MG63 (cell line): Measurements from ENCODE around the gene KCNK7. TPM values are rescaled to one million over a fixed set of nuclear protein-coding genes. Genes with fewer than 3 reads are reported as not detected.

ENCODE experiments used
- DNase-seq: peaks from one replicate; pipeline ENCODE4 v3.0.0-alpha.2; 2020
- H3K27me3 ChIP-seq: fragments of 250-450 bp; sonication (Bioruptor Pico); 2 replicates; pipeline ENCODE4 v1.5.1; 2020; ENCODE audit warnings: mild to moderate bottlenecking, moderate library complexity
- H3K36me3 ChIP-seq: fragments of 250-450 bp; sonication (Bioruptor Pico); 2 replicates; pipeline ENCODE4 v1.5.1; 2020; ENCODE audit warnings: mild to moderate bottlenecking, moderate library complexity
- H3K4me3 ChIP-seq: fragments of 250-450 bp; sonication (Bioruptor Pico); 2 replicates; pipeline ENCODE4 v1.5.1; 2020; ENCODE audit warnings: mild to moderate bottlenecking, moderate library complexity
- H3K9me3 ChIP-seq: fragments of 250-450 bp; sonication (Bioruptor Pico); 2 replicates; pipeline ENCODE4 v1.5.1; 2020; ENCODE audit warnings: mild to moderate bottlenecking, moderate library complexity
- total RNA-seq: library from RNA; depleted of rRNA; stranded (reverse); fragments of >200 nt; shearing (Covaris generic); gene quantifications from 2 replicates; pipeline ENCODE4 v1.2.3, GENCODE V29; 2014; ENCODE audit warnings: low replicate concordance; rRNA removed

Gene KCNK7
- total RNA-seq, 1 experiment from 2014 or later: not detected

- DNase-seq: no peak
- peaks cover 54% of the 10 kb centered on the region for H3K36me3 ChIP-seq
- H3K4me3 ChIP-seq: no peak overlapping the region
- no peaks in the 10 kb centered on the region for H3K27me3 ChIP-seq
- H3K9me3 ChIP-seq: no peaks in the 10 kb centered on the region
Measured at GRCh38 chr11:65546217-65546958, 49.2 kb downstream of the KCNK7 start.

DNA sequence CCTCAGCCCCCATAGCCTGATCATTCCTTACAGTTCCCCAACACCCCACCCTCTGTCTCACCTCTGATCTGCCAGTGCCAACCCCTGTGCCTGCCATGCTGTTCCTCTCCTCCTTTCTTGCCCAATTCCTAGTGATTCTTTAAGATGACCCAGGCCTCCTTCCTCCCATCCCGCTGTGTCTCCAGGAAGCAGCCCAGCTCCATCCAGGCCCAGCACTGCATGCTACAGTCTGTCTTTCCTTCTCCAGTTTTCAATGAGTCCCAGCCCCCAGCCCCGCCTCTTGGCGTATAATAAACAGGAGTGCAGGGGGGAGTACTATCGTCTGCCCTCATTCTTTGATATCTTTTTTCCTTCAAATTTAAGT is 49.8 kb downstream of the KCNK7 start:
- no peaks in the 10 kb centered on the region for H3K27me3 ChIP-seq
- peaks cover 54% of the 10 kb centered on the region for H3K36me3 ChIP-seq
- DNase-seq: no peak
- no peaks in the 10 kb centered on the region for H3K9me3 ChIP-seq
- H3K4me3 ChIP-seq: no peak overlapping the region

Other genes starting within 250 kb of the KCNK7 start
- gene TIGD3, start 241.0 kb downstream of the KCNK7 start, total RNA-seq: 0.36 and 2.2 TPM in 2 replicates
- 1.9 TPM in 2 replicates for gene SLC25A45, start 213.2 kb downstream of the KCNK7 start, total RNA-seq
- gene FRMD8, start 209.2 kb downstream of the KCNK7 start, total RNA-seq: 25.9 and 44.1 TPM in 2 replicates
- 4.8 and 7.7 TPM in 2 replicates for gene NEAT1, start 173.0 kb downstream of the KCNK7 start, total RNA-seq
- 258 and 283 TPM in 2 replicates for gene MALAT1, start 96.8 kb downstream of the KCNK7 start, total RNA-seq
- gene SCYL1, start 70.7 kb downstream of the KCNK7 start, total RNA-seq: 50.1 and 56.3 TPM in 2 replicates
- gene LTBP3, start 37.4 kb downstream of the KCNK7 start, total RNA-seq: 109 and 124 TPM in 2 replicates
- gene ZNRD2, start 25.3 kb downstream of the KCNK7 start, total RNA-seq: 51.1 and 90.7 TPM in 2 replicates
- gene FAM89B, start 23.3 kb downstream of the KCNK7 start, total RNA-seq: 45.5 and 66.6 TPM in 2 replicates
- gene EHBP1L1, start 19.7 kb downstream of the KCNK7 start, total RNA-seq: 30.8 and 65.1 TPM in 2 replicates
- gene MAP3K11, start 18.4 kb upstream of the KCNK7 start, total RNA-seq: 22.2 and 48.8 TPM in 2 replicates
- 9.8 and 21.0 TPM in 2 replicates for gene PCNX3, start 20.0 kb upstream of the KCNK7 start, total RNA-seq
- 28.2 and 33.6 TPM in 2 replicates for gene SIPA1, start 42.3 kb upstream of the KCNK7 start, total RNA-seq
- 42.2 and 56.1 TPM in 2 replicates for gene RELA, start 67.1 kb upstream of the KCNK7 start, total RNA-seq
- 43.5 and 68.8 TPM in 2 replicates for gene KAT5, start 116.5 kb upstream of the KCNK7 start, total RNA-seq
- gene RNASEH2C, start 125.0 kb upstream of the KCNK7 start, total RNA-seq: 28.2 and 73.1 TPM in 2 replicates
- 5.8 and 7.6 TPM in 2 replicates for gene AP5B1, start 185.2 kb upstream of the KCNK7 start, total RNA-seq
- gene OVOL1, start 191.3 kb upstream of the KCNK7 start, total RNA-seq: not detected in 2 replicates
- 0.43 TPM in 1 of 2 replicates, not detected in the other for gene SNX32, start 238.2 kb upstream of the KCNK7 start, total RNA-seq